ENCODE data around the gene CPSF3. TPM values are rescaled to one million over a fixed set of nuclear protein-coding genes. Genes with fewer than 3 reads are reported as not detected.

Gene CPSF3
- total RNA-seq, 1 donor from 2014 or later: 199 TPM

GRCh38 chr2:9380702-9381628 is 42.5 kb upstream of the CPSF3 start:
- Histone ChIP-seq H3K4me2 (no peak overlapping the region), H3K9me3 (ENCODE audit: low read depth) (no peaks in the 10 kb centered on the region), H4K20me1 (ENCODE audit: low read depth) (no peaks in the 10 kb centered on the region), H3F3A (ENCODE audit: low read depth) (no peaks in the 10 kb centered on the region), H3K27me3 (no peaks in the 10 kb centered on the region), H3K4me3 (no peak overlapping the region), H3K9ac (no peak overlapping the region), H3K79me2 (ENCODE audit: low read depth) (no peaks in the 10 kb centered on the region), H3K27ac (no peak overlapping the region), H3K36me3 (no peaks in the 10 kb centered on the region), H3K4me1 (no peaks in the 10 kb centered on the region), H2AFZ (replicated peaks) (no peak overlapping the region)
- Mint-ChIP-seq H3K36me3 (peaks cover 34% of the 10 kb centered on the region), H3K27ac (no peak overlapping the region), H3K9me3 (no peaks in the 10 kb centered on the region), H3K4me3 (no peak overlapping the region), H3K4me1 (peaks cover 2% of the 10 kb centered on the region), H3K27me3 (ENCODE audit: insufficient read depth, low read depth) (peaks cover 2% of the 10 kb centered on the region)
- no peak for TF ChIP-seq EZH2phosphoT487 (IDR thresholded peaks at IDR 0.05)
- no peak for TF ChIP-seq EZH2 (IDR thresholded peaks at IDR 0.05)
- TF ChIP-seq CTCF (IDR thresholded peaks at IDR 0.05): no peak
- DNase-seq (ENCODE audit: low spot score): no peak

- Histone ChIP-seq H3K27me3 (no peaks in the 10 kb centered on the region), H3K9me3 (ENCODE audit: low read depth) (no peaks in the 10 kb centered on the region), H2AFZ (replicated peaks) (no peak overlapping the region), H3K4me2 (no peak overlapping the region), H3K4me1 (no peaks in the 10 kb centered on the region), H3K27ac (no peak overlapping the region), H3K9ac (no peak overlapping the region), H4K20me1 (ENCODE audit: low read depth) (no peaks in the 10 kb centered on the region), H3K36me3 (no peaks in the 10 kb centered on the region), H3K79me2 (ENCODE audit: low read depth) (no peaks in the 10 kb centered on the region), H3K4me3 (no peak overlapping the region), H3F3A (ENCODE audit: low read depth) (no peaks in the 10 kb centered on the region)
- Mint-ChIP-seq H3K27me3 (ENCODE audit: insufficient read depth, low read depth) (peaks cover 3% of the 10 kb centered on the region), H3K9me3 (no peaks in the 10 kb centered on the region), H3K36me3 (peaks cover 30% of the 10 kb centered on the region), H3K4me1 (no peaks in the 10 kb centered on the region), H3K27ac (peak overlapping the region; percentile 57), H3K4me3 (no peak overlapping the region)
- no peak for DNase-seq (ENCODE audit: low spot score)
- TF ChIP-seq EZH2 (IDR thresholded peaks at IDR 0.05) (no peak), EZH2phosphoT487 (IDR thresholded peaks at IDR 0.05) (no peak), CTCF (IDR thresholded peaks at IDR 0.05) (no peak)
These were observed 40.7 kb upstream of the CPSF3 start for GRCh38 chr2:9382604-9383235.

- Mint-ChIP-seq H3K27me3 (ENCODE audit: insufficient read depth, low read depth) (peaks cover 4% of the 10 kb centered on the region), H3K27ac (no peak overlapping the region), H3K4me1 (no peaks in the 10 kb centered on the region), H3K36me3 (peaks cover 35% of the 10 kb centered on the region), H3K4me3 (no peak overlapping the region), H3K9me3 (no peaks in the 10 kb centered on the region)
- no peaks in the 10 kb centered on the region for H3K4me1 ChIP-seq
- DNase-seq (ENCODE audit: low spot score): no peak
- H3K27me3 ChIP-seq: no peaks in the 10 kb centered on the region
- H3K79me2 ChIP-seq (ENCODE audit: low read depth): no peaks in the 10 kb centered on the region
- no peaks in the 10 kb centered on the region for H3K9me3 ChIP-seq (ENCODE audit: low read depth)
- H3K27ac ChIP-seq: no peak overlapping the region
- no peak for TF ChIP-seq EZH2 (IDR thresholded peaks at IDR 0.05)
- TF ChIP-seq EZH2phosphoT487 (IDR thresholded peaks at IDR 0.05): no peak
- TF ChIP-seq CTCF (IDR thresholded peaks at IDR 0.05): no peak
- H3K36me3 ChIP-seq: no peaks in the 10 kb centered on the region
- no peaks in the 10 kb centered on the region for H4K20me1 ChIP-seq (ENCODE audit: low read depth)
- no peak overlapping the region for H3K4me2 ChIP-seq
- no peak overlapping the region for H3K9ac ChIP-seq
- H3F3A ChIP-seq (ENCODE audit: low read depth): no peaks in the 10 kb centered on the region
- no peak overlapping the region for H2AFZ ChIP-seq (replicated peaks)
- no peak overlapping the region for H3K4me3 ChIP-seq
These were observed 38.9 kb upstream of the CPSF3 start for GRCh38 chr2:9384521-9384920.
